K562 (cell line): ENCODE results near the gene DSC2. TPM values are rescaled to one million over a fixed set of nuclear protein-coding genes. Genes with fewer than 3 reads are reported as not detected.

ENCODE experiments used
- HNRNPLL ChIP-seq: fragments of 200-400 bp; formaldehyde crosslinking; IDR thresholded peaks from 2 replicates; pipeline ENCODE4 v1.6.1; 2017; ENCODE audit warnings: low read length, low read depth, mild to moderate bottlenecking; ENCODE audit not compliant: poor library complexity, severe bottlenecking
- MBD2 ChIP-seq: sonication (generic); IDR thresholded peaks from 2 replicates; pipeline ENCODE4 v1.6.1; 2016; ENCODE audit warnings: low read depth, borderline replicate concordance
- MTA1 ChIP-seq: fragments of 450-650 bp; IDR thresholded peaks from 2 replicates; pipeline ENCODE4 v1.6.1; 2017; ENCODE audit warnings: borderline replicate concordance
- MXI1 ChIP-seq: IDR thresholded peaks from 2 replicates; pipeline ENCODE4 v1.6.1; 2011; ENCODE audit warnings: low read depth, mild to moderate bottlenecking, improper control_type of control experiment, low read length
- MYC ChIP-seq, 2 experiments: fragments of 250-450 bp in 1 of 2; sonication (Bioruptor Pico) in 1 of 2; IDR thresholded peaks; 2 replicates each; pipeline versions ENCODE4 v1.5.1 to v1.6.1; 2012 to 2021; ENCODE audit warnings: low read depth in 2 of 2, borderline replicate concordance in 1 of 2, improper control_type of control experiment in 1 of 2, low read length in 1 of 2, mild to moderate bottlenecking in 1 of 2, moderate library complexity in 1 of 2
- NFE2 ChIP-seq: IDR thresholded peaks from 2 replicates; pipeline ENCODE4 v1.6.1; 2014; ENCODE audit warnings: antibody characterized with exemption, low read depth
- PHF20 ChIP-seq: fragments of 450-650 bp; IDR thresholded peaks from 2 replicates; pipeline ENCODE4 v1.6.1; 2018; ENCODE audit not compliant: partially characterized antibody
- POLR3A ChIP-seq: IDR thresholded peaks from 2 replicates; pipeline ENCODE4 v1.6.1; 2011; ENCODE audit warnings: borderline replicate concordance, mild to moderate bottlenecking, moderate library complexity; ENCODE audit not compliant: insufficient read length, insufficient read depth; ENCODE audit errors: extremely low read depth
- RBM25 ChIP-seq: fragments of 200-400 bp; formaldehyde crosslinking; IDR thresholded peaks from 2 replicates; pipeline ENCODE4 v1.6.1; 2018; ENCODE audit warnings: low read length, low read depth, moderate library complexity; ENCODE audit not compliant: severe bottlenecking
- SRSF3 ChIP-seq: fragments of 200-400 bp; formaldehyde crosslinking; IDR thresholded peaks from 2 replicates; pipeline ENCODE4 v1.6.1; 2016; ENCODE audit warnings: mild to moderate bottlenecking, low read length, moderate library complexity; ENCODE audit not compliant: insufficient read depth
- ZEB2 ChIP-seq: fragments of 450-650 bp; IDR thresholded peaks from 2 replicates; pipeline ENCODE4 v1.6.1; 2016
- ZNF253 ChIP-seq: fragments of 250-450 bp; sonication (Bioruptor Pico); conservative IDR thresholded peaks from 2 replicates; pipeline ENCODE4 v1.6.1; 2021; ENCODE audit warnings: mild to moderate bottlenecking
- ZNF561 ChIP-seq: fragments of 450-650 bp; formaldehyde crosslinking; conservative IDR thresholded peaks from 2 replicates; pipeline ENCODE4 v1.4.0; 2020; ENCODE audit warnings: mild to moderate bottlenecking, moderate library complexity
- polyA plus RNA-seq, 8 experiments: library from polyadenylated mRNA; depleted of rRNA in 4 of 8; stranded (reverse) in 5 of 8; unstranded in 3 of 8; fragments of >200 nt; fragmentation: Nextera tagmentation in 2 of 8; fragmentation: Illumina TruSeq in 1 of 8; extraction: Ambion mirVana in 2 of 8; extraction: Trizol in 1 of 8; gene quantifications; 2 replicates each; pipeline versions ENCODE4 v1.2.1 to v1.2.3, GENCODE V29; 2011 to 2014; ENCODE audit warnings: inconsistent platforms in 1 of 8, missing spikeins in 1 of 8
- total RNA-seq, 7 experiments: library from RNA; depleted of rRNA in 6 of 7; stranded (reverse); fragments of >200 nt in 6 of 7; fragmentation: Illumina TruSeq in 2 of 7; extraction: Trizol in 2 of 7; gene quantifications; 2 replicates each; pipeline versions ENCODE4 v1.2.1 to v1.2.3, GENCODE V29; 2011 to 2021; ENCODE audit warnings: low replicate concordance in 1 of 7
- TF ChIP-seq, protein P1 (sequence below): fragments of 450-650 bp; conservative IDR thresholded peaks from 2 replicates; pipeline ENCODE4 v1.6.1; 2016; ENCODE audit warnings: missing genetic modification characterization, low read depth, mild to moderate bottlenecking, missing compliant biosample characterization, moderate library complexity
- TF ChIP-seq, protein P2 (sequence below): fragments of 250-450 bp; sonication (Bioruptor Pico); IDR thresholded peaks from 2 replicates; pipeline ENCODE4 v1.4.0; 2020
- TF ChIP-seq, protein P3 (sequence below): sonication (generic); formaldehyde crosslinking; IDR thresholded peaks from 2 replicates; pipeline ENCODE4 v1.8.1; 2023; ENCODE audit warnings: mild to moderate bottlenecking, missing genetic modification reagents
- TF ChIP-seq, protein P4 (sequence below): fragments of 250-450 bp; sonication (Bioruptor Pico); IDR thresholded peaks from 2 replicates; pipeline ENCODE4 v1.4.0; 2020

Gene DSC2
- total and polyA plus RNA-seq, 9 of the 15 experiments (the other 6 are each of a cell fraction or from before 2014, with no cell fraction given) = 3.8 to 15.3 (median 6.4) TPM

DNA sequence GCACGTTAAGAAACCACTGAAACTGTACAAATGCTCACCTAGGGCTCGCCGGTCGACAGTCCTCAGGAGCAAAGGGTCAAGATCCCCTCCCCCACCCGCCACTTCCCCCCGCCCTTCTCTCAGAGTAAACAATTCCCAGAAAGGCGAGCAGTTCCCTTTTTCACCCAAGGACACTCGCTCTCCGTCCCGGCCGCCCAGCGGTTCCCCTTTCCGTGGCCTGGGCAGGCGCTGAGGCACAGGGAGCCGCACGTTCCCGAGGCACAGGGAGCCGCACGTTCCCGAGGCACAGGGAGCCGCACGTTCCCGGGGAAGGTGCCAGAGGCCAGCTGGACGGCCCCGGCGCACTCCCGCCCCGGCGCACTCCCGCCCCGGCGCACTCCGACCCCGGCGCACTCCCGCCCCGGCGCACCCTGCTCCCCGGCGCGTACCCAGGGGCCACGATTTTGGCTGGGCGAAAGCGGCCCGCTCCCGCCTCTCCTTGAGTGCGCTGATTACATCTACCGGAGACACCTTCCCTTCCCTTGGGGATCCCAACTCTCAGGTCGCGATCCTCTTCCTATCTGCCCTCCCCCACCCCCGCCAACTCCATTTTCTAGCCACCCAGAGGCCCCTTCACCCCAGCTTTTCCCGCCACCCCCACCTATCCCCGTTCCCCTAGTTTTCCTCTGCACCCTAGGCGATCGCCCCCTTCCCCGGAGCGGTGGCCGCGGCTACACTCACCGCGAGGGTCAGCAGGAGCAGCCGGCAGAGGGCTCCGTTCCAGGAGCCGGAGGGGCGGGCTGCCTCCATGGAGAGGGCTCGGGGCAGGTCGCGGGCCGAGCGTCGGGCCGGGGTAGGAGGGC is 817 bp downstream of the DSC2 start (continued):
- TF ChIP-seq, protein P1, sequence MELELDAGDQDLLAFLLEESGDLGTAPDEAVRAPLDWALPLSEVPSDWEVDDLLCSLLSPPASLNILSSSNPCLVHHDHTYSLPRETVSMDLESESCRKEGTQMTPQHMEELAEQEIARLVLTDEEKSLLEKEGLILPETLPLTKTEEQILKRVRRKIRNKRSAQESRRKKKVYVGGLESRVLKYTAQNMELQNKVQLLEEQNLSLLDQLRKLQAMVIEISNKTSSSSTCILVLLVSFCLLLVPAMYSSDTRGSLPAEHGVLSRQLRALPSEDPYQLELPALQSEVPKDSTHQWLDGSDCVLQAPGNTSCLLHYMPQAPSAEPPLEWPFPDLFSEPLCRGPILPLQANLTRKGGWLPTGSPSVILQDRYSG (tag) = no peak
- no peak for TF ChIP-seq MBD2
- TF ChIP-seq, protein P2, sequence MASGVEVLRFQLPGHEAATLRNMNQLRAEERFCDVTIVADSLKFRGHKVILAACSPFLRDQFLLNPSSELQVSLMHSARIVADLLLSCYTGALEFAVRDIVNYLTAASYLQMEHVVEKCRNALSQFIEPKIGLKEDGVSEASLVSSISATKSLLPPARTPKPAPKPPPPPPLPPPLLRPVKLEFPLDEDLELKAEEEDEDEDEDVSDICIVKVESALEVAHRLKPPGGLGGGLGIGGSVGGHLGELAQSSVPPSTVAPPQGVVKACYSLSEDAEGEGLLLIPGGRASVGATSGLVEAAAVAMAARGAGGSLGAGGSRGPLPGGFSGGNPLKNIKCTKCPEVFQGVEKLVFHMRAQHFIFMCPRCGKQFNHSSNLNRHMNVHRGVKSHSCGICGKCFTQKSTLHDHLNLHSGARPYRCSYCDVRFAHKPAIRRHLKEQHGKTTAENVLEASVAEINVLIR (CRISPR knock-in tag) = no peak
- no peak for TF ChIP-seq ZEB2
- TF ChIP-seq PHF20 = peak; percentile 25
- no peak for TF ChIP-seq SRSF3
- no peak for TF ChIP-seq POLR3A
- TF ChIP-seq ZNF561 (CRISPR knock-in tag) = no peak
- no peak for TF ChIP-seq MXI1
- TF ChIP-seq, protein P3, sequence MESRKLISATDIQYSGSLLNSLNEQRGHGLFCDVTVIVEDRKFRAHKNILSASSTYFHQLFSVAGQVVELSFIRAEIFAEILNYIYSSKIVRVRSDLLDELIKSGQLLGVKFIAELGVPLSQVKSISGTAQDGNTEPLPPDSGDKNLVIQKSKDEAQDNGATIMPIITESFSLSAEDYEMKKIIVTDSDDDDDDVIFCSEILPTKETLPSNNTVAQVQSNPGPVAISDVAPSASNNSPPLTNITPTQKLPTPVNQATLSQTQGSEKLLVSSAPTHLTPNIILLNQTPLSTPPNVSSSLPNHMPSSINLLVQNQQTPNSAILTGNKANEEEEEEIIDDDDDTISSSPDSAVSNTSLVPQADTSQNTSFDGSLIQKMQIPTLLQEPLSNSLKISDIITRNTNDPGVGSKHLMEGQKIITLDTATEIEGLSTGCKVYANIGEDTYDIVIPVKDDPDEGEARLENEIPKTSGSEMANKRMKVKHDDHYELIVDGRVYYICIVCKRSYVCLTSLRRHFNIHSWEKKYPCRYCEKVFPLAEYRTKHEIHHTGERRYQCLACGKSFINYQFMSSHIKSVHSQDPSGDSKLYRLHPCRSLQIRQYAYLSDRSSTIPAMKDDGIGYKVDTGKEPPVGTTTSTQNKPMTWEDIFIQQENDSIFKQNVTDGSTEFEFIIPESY = 0 out of 2 replicates have a peak, but pooled peaks have one; percentile 11
- no peak for TF ChIP-seq MTA1
- TF ChIP-seq ZNF253 (CRISPR knock-in tag) = no peak
- TF ChIP-seq, protein P4, sequence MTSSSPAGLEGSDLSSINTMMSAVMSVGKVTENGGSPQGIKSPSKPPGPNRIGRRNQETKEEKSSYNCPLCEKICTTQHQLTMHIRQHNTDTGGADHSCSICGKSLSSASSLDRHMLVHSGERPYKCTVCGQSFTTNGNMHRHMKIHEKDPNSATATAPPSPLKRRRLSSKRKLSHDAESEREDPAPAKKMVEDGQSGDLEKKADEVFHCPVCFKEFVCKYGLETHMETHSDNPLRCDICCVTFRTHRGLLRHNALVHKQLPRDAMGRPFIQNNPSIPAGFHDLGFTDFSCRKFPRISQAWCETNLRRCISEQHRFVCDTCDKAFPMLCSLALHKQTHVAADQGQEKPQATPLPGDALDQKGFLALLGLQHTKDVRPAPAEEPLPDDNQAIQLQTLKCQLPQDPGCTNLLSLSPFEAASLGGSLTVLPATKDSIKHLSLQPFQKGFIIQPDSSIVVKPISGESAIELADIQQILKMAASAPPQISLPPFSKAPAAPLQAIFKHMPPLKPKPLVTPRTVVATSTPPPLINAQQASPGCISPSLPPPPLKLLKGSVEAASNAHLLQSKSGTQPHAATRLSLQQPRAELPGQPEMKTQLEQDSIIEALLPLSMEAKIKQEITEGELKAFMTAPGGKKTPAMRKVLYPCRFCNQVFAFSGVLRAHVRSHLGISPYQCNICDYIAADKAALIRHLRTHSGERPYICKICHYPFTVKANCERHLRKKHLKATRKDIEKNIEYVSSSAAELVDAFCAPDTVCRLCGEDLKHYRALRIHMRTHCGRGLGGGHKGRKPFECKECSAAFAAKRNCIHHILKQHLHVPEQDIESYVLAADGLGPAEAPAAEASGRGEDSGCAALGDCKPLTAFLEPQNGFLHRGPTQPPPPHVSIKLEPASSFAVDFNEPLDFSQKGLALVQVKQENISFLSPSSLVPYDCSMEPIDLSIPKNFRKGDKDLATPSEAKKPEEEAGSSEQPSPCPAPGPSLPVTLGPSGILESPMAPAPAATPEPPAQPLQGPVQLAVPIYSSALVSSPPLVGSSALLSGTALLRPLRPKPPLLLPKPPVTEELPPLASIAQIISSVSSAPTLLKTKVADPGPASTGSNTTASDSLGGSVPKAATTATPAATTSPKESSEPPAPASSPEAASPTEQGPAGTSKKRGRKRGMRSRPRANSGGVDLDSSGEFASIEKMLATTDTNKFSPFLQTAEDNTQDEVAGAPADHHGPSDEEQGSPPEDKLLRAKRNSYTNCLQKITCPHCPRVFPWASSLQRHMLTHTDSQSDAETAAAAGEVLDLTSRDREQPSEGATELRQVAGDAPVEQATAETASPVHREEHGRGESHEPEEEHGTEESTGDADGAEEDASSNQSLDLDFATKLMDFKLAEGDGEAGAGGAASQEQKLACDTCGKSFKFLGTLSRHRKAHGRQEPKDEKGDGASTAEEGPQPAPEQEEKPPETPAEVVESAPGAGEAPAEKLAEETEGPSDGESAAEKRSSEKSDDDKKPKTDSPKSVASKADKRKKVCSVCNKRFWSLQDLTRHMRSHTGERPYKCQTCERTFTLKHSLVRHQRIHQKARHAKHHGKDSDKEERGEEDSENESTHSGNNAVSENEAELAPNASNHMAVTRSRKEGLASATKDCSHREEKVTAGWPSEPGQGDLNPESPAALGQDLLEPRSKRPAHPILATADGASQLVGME = no peak
- TF ChIP-seq MYC (IDR thresholded peaks at IDR 0.05; ENCODE audit: low read depth, low read length) = peak; percentile 52; the same call in 1 of the 2 replicates
- TF ChIP-seq MYC (CRISPR knock-in tag; IDR thresholded peaks at IDR 0.05; ENCODE audit: borderline replicate concordance, low read depth) = no peak
- no peak for TF ChIP-seq HNRNPLL
- no peak for TF ChIP-seq RBM25
- TF ChIP-seq NFE2 = no peak
